GM21737 (cell line): ENCODE data around the gene COL5A1.
"Not testable (repeated sequence)": the region's sequence is repeated elsewhere in the genome, so short reads cannot be mapped to it uniquely, and the experiment has no call there.

Source experiments
- ATAC-seq: cut with Tn5 transposase; IDR thresholded peaks from one replicate; pipeline ENCODE4 v1.9.1; 2021; ENCODE audit warnings: mild to moderate bottlenecking, moderate library complexity; ENCODE audit not compliant: unreplicated experiment

COL5A1 gene

GRCh38 chr9:134655586-134656333, 14.2 kb downstream of the COL5A1 start:
- ATAC-seq = no peak

- no peak for ATAC-seq
These were observed 14.9 kb downstream of the COL5A1 start for GRCh38 chr9:134656334-134657006.

DNA sequence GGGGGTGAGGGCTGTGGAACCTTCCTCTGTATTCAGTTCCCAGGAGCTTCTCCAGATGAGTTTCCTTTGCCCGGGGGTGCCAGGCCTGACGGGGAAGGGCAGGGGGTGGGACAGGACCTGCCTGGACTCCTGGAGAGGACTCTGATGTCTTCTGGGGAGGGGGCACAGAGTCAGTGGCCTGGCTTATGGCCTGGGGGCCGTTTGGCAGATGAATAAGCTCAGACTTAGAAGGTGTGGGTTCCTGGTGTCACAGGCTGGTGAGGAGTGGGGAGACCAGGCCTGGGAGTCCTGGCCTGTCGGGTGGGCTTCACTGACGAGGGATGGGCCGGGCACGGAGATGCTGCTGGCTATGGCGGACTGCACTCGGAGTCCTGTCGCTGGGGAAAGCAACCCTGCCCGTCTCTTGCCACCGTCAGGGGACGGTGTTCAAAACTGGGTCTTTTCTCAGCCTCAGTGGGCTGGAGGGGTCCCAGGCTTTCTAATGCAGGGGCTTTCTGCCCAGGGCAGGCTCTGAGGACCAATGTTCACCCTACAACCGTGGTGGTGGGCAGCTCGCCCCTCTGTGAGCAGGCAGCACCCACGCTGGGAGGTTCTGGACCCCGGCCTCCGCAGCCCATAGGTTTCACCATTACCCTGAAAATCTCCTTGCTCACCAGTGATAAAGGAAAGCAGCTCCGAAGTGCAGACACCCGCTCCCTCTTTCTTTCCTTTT, 16.2 kb downstream of the COL5A1 start:
- no peak for ATAC-seq

- ATAC-seq = no peak
These were observed 16.9 kb downstream of the COL5A1 start for GRCh38 chr9:134658378-134658955.

- ATAC-seq = no peak
These were observed 18.1 kb downstream of the COL5A1 start for GRCh38 chr9:134659688-134660131.

DNA sequence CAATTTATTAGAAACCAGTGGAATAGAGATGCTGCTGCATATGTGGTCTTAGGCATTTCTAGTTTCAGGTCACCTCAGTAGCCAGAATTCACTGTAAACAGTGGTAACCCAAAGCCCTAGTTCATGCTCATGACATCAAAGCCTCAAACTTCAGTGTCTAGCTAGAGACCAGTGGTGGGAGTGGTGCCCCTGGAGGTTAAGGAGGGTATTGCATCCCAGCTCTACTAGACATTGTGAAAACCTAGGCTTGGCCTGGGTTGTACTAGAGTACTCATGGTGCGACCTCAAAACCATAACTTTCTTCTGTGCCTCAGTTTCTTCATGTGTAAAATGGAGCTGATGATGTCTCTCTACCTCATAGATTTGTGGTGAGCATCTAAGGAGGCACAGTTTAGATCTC, 18.8 kb downstream of the COL5A1 start:
- no peak for ATAC-seq

DNA sequence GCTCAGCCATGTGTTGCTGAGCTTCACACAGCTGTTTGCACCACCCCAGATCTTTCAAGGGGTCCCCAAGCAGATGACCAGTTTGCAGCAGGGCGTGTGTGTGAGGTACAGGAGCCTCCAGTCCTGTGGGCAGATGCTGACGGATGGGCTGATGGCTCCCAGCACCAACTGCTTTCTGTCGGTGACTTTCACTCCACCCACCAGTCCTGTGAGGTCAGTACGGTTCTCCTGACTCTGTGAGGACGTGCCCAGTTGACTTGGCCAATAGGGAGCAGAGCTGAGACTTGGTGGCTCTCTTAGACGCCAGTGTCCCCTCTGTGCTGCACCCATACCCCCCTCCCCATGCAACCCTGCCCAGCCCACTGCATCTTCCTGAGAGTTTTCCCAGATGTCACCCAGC, 19.7 kb downstream of the COL5A1 start:
- ATAC-seq = no peak

DNA sequence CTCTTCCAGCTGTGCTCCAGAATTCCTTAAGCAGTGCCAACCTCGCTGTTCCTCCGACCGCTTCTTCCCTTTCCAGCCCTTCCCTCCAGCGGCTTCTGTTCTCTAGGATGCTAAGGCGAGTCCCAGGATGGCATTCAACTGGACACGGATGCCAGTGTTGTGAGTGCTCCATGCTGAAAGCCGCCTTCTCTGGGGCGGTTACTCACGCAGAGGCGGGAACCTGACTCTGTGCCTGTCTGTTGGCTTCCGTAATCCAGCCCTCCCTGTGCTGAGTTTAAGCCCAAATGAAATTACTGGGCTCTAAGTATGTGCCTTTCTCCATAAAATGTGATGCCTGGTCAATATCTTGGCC, 20.2 kb downstream of the COL5A1 start:
- ATAC-seq = no peak

GRCh38 chr9:134662143-134662876, 20.7 kb downstream of the COL5A1 start:
- no peak for ATAC-seq

DNA sequence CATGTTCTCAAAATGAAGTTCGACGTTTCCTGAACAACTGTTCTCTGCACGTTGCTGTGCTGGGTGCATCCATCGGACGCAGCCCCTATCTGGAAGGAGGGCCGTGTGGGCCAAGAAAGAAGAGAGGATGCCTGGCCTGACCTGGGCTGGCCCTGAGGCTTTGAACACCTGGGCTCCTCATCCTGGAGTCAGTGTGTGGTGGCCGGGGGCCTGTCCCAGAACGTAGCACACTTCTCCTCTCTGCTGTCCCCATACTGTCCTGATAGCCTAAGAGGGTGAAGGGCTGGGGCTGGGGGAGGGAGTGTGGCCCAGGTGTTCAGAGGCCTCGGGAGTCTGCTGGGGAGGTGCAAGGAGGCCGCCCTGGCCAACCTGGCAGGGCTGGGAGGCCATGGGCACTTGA, 21.5 kb downstream of the COL5A1 start:
- ATAC-seq = no peak

GRCh38 chr9:134663753-134664415, 22.3 kb downstream of the COL5A1 start:
- ATAC-seq = no peak

- no peak for ATAC-seq
These were observed 22.8 kb downstream of the COL5A1 start for GRCh38 chr9:134664446-134664845.

DNA sequence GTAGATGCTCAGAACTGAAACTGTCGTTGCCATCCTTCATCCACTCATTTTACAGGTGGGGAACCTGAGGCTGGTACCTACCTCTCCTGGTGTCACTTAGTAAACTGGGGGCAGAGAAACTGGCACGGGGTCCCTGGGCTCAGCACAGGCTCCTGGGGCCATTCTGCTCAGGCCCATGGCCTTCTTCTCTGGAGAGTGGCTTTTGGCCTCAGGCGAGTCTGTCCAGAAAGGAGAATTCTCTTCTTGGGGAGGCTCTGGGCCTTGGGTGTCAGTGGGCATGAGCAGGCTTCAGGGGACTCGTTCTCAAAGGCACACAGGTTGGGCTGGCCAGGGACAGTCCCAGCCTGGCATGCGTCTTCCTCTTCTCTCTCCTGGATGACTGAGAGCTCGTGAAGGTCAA, 24.6 kb downstream of the COL5A1 start:
- ATAC-seq = no peak

DNA sequence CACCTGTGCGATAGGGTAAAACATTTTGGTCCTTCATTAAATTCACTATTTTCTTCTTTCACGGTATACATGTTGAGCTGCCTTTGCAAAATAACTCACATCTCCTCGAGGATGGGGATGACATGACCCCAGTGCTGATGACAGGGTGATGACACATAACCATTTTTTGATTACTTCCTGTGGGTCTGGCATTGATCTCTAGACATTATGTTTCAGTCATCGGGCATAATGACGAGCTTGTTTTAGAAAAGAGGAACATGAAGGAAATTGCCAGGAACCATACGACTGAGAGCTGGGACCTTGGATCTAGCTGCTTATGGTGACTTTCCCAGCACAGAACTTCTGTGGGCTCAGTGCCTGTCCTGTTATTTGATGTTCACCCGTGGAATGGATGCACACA, 25.2 kb downstream of the COL5A1 start:
- no peak for ATAC-seq

- ATAC-seq = not testable (repeated sequence)
These were observed 27.4 kb downstream of the COL5A1 start for GRCh38 chr9:134668977-134669376.

GRCh38 chr9:134669399-134669955, 27.9 kb downstream of the COL5A1 start:
- ATAC-seq = no peak

DNA sequence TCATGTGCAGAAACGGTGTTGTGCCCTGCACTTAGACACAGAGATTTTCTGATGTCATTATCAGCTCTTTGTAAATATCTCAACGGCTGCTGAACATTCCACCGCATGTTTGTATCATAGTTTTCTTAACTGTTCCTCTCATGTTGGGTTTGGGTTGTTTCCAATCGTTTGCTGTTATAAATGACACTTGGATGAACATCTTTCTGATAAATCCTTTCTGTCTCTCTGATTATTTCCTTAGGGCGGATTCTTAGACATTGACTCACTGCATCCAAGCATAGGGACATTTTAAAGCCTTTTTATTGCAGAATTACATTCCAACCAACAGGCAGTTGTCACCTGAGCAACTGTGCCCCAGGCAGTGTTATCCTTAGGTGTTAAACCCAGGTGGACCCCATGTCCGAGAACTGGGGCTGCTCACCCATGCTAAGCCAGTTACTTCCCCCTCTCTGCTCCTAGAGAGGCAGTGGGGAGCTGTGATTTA, 28.5 kb downstream of the COL5A1 start:
- no peak for ATAC-seq

DNA sequence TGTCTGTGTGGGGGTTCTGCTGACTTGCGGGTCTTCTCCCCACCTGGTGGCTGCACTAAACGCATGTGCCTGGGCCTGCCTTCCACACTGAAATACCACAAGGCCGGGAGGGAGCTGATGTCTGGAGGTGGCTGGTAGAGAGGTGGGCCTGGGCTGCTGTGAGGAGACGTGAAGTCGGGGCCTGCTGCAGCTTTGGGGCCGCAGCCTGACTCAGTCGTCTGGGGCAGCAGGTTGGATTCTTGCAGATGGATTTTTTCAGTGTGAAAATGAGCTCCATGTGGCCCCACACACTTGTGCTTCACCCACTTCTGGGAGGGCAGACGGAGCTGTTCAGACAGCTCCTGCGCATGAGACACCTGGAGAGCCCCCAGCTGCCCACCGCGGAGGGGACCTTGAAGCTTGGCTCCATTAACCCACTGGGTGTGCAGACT, 29.3 kb downstream of the COL5A1 start:
- no peak for ATAC-seq

- ATAC-seq = no peak
These were observed 29.9 kb downstream of the COL5A1 start for GRCh38 chr9:134671341-134672113.
